GM12878 (cell line): ENCODE measurements around the gene AGAP3. TPM values are rescaled to one million over a fixed set of nuclear protein-coding genes. Genes with fewer than 3 reads are reported as not detected.

Experiments used
- ATAC-seq: fragments of 200-7000 bp; cut with Tn5 transposase; 3 replicates; pipeline ENCODE4 v1.9.1; 2020; ENCODE audit warnings: mild to moderate bottlenecking, moderate library complexity
- BruUV-seq: library from RNA; stranded (reverse); fragments of 400-500 nt; replicated peaks from 2 replicates; lab custom pipeline; 2021; lab: Mats Ljungman, UMichigan
- CTCF ChIA-PET: fragments of 300-600 bp; sonication (Branson Sonifier 250); formaldehyde crosslinking; extraction: SDS; loops from one replicate; lab custom pipeline; 2021; ENCODE audit warnings: inconsistent platforms; lab: Yijun Ruan, JAX
- POLR2A ChIA-PET: fragments of 350-600 bp; formaldehyde crosslinking; extraction: SDS; loops from one replicate; lab custom pipeline; 2021; ENCODE audit warnings: inconsistent platforms; lab: Charles Lee
- RAD21 ChIA-PET: fragments of 300-600 bp; sonication (Branson Sonifier 250); formaldehyde crosslinking; loops from one replicate; lab custom pipeline; 2023; ENCODE audit warnings: antibody characterized with exemption; ENCODE audit not compliant: unreplicated experiment; lab: Charles Lee
- SMC1A ChIA-PET: fragments of 300-600 bp; sonication (Branson Sonifier 250); formaldehyde crosslinking; loops from one replicate; lab custom pipeline; 2023; ENCODE audit not compliant: unreplicated experiment, uncharacterized antibody; lab: Charles Lee
- DNase-seq: peaks from one replicate; pipeline ENCODE4 v3.0.0-alpha.2; 2011; ENCODE audit warnings: low read depth, low spot score
- FAIRE-seq: peaks from 3 replicates; lab custom pipeline; 2011; peaks lifted over from hg19 to GRCh38; lab: Jason Lieb, UNC
- H2AFZ ChIP-seq: 2 replicates; pipeline ENCODE4 v1.6.0; 2011; ENCODE audit warnings: low read depth, low read length, control low read depth; ENCODE audit not compliant: control insufficient read depth
- H3K27ac ChIP-seq: 2 replicates; pipeline ENCODE4 v1.5.1; 2011; ENCODE audit warnings: control low read depth; ENCODE audit not compliant: control insufficient read depth, insufficient read depth
- H3K27me3 ChIP-seq, 2 experiments: replicated peaks in 1 of 2; 2 replicates each; pipeline versions ENCODE4 v1.6.0 to v1.6.1; 2011; ENCODE audit warnings: low read length in 1 of 2; ENCODE audit not compliant: control insufficient read depth in 2 of 2, insufficient read depth in 2 of 2
- H3K36me3 ChIP-seq, 2 experiments: 2 replicates each; pipeline ENCODE4 v1.5.1; 2011; ENCODE audit warnings: low read length in 1 of 2; ENCODE audit not compliant: control insufficient read depth in 2 of 2, insufficient read depth in 2 of 2
- H3K4me1 ChIP-seq: 2 replicates; pipeline ENCODE4 v1.6.1; 2011; ENCODE audit warnings: mild to moderate bottlenecking, low read length, moderate library complexity, mixed read lengths; ENCODE audit not compliant: control insufficient read depth, insufficient read depth
- H3K4me2 ChIP-seq: 2 replicates; pipeline ENCODE4 v1.6.0; 2011; ENCODE audit warnings: control low read depth; ENCODE audit not compliant: control insufficient read depth, insufficient read depth
- H3K4me3 ChIP-seq: fragments of 200-600 bp; sonication (generic); 2 replicates; pipeline ENCODE4 v1.5.1; 2016
- H3K79me2 ChIP-seq: 2 replicates; pipeline ENCODE4 v1.6.0; 2011; ENCODE audit warnings: low read length; ENCODE audit not compliant: control insufficient read depth, insufficient read depth
- H3K9ac ChIP-seq: 2 replicates; pipeline ENCODE4 v1.8.0; 2011; ENCODE audit warnings: low read length, control low read depth, mixed read lengths; ENCODE audit not compliant: control insufficient read depth, insufficient read depth
- H3K9me3 ChIP-seq: replicated peaks from 3 replicates; pipeline ENCODE4 v1.5.1; 2011; ENCODE audit warnings: mild to moderate bottlenecking, low read length; ENCODE audit not compliant: control insufficient read depth, insufficient read depth
- H4K20me1 ChIP-seq: 2 replicates; pipeline ENCODE4 v1.6.0; 2011; ENCODE audit not compliant: control insufficient read depth, insufficient read depth
- EED ChIP-seq: sonication (generic); IDR thresholded peaks from 2 replicates; pipeline ENCODE4 v1.6.1; 2016; ENCODE audit warnings: antibody characterized with exemption, low read depth
- ESRRA ChIP-seq: IDR thresholded peaks from 2 replicates; pipeline ENCODE4 v1.6.1; 2012; ENCODE audit warnings: mild to moderate bottlenecking, low read length, improper control_type of control experiment
- FOS ChIP-seq: IDR thresholded peaks from 3 replicates; pipeline ENCODE4 v1.6.1; 2011; ENCODE audit warnings: borderline replicate concordance; ENCODE audit not compliant: insufficient read length; ENCODE audit errors: extremely low read depth
- KDM1A ChIP-seq: fragments of 200-600 bp; sonication (generic); IDR thresholded peaks from 2 replicates; pipeline ENCODE4 v1.6.1; 2016; ENCODE audit warnings: borderline replicate concordance
- MAX ChIP-seq: IDR thresholded peaks from 2 replicates; pipeline ENCODE4 v1.6.1; 2012; ENCODE audit warnings: low read depth, low read length, improper control_type of control experiment
- MYB ChIP-seq: fragments of 150-350 bp; IDR thresholded peaks from 2 replicates; pipeline ENCODE4 v1.6.1; 2014; ENCODE audit warnings: mild to moderate bottlenecking, low read depth, low read length, borderline replicate concordance
- MYC ChIP-seq: IDR thresholded peaks from 2 replicates; pipeline ENCODE4 v1.6.1; 2011; ENCODE audit warnings: mild to moderate bottlenecking, low read length, moderate library complexity, inconsistent platforms; ENCODE audit not compliant: insufficient read depth, insufficient replicate concordance, insufficient read length, severe bottlenecking
- SREBF2 ChIP-seq: IDR thresholded peaks from 2 replicates; pipeline ENCODE4 v1.6.1; 2012; ENCODE audit warnings: mild to moderate bottlenecking, low read length
- WGBS: methylation state at CpG from one replicate; pipeline ENCODE4 v1.1.6; 2016; ENCODE audit warnings: low lambda C conversion rate; ENCODE audit not compliant: insufficient replicate concordance, insufficient coverage; ENCODE audit errors: missing lambda C conversion rate; 5-methylcytosine and 5-hydroxymethylcytosine counted together
- in situ Hi-C: fragments of 300-500 bp; cut with MboI; formaldehyde crosslinking; loops from 9 replicates; pipeline ENCODE4 v1.14.3; 2018; ENCODE audit warnings: mixed read lengths
- intact Hi-C: fragments of 100-400 bp; cut with micrococcal nuclease; formaldehyde crosslinking; loops from one replicate; pipeline ENCODE4 v1.14.2; 2022; ENCODE audit not compliant: unreplicated experiment
- polyA plus RNA-seq, 11 experiments: library from polyadenylated mRNA; depleted of rRNA in 4 of 11; unstranded in 6 of 11; stranded (reverse) in 5 of 11; fragments of >200 nt; fragmentation: Nextera tagmentation in 4 of 11; fragmentation: Illumina TruSeq in 1 of 11; extraction: Ambion mirVana in 4 of 11; extraction: Trizol in 1 of 11; gene quantifications; 1 replicate in 1 of 11; 2 replicates in 10 of 11; pipeline versions ENCODE4 v1.2.1 to v1.2.3, GENCODE V29; 2011 to 2016; ENCODE audit warnings: inconsistent platforms in 2 of 11, missing spikeins in 2 of 11, low read depth in 1 of 11
- total RNA-seq, 4 experiments: library from RNA; depleted of rRNA in 3 of 4; stranded (reverse); fragments of >200 nt in 3 of 4; fragmentation: Illumina TruSeq in 1 of 4; extraction: Trizol in 1 of 4; gene quantifications; 2 replicates each; pipeline versions ENCODE4 v1.2.1 to v1.2.3, GENCODE V29; 2013 to 2021

Gene AGAP3
- total and polyA plus RNA-seq, 10 of the 15 experiments (the other 5 are each of a cell fraction or from before 2014, with no cell fraction given) = 1.8 to 68.1 (median 15.7) TPM

GRCh38 chr7:151118108-151119054 lies 32.1 kb downstream of the AGAP3 start:
- H3K4me2 ChIP-seq = no peak overlapping the region
- H3K36me3 ChIP-seq = peaks cover 3 to 19% of the 10 kb centered on the region in 2 experiments; a peak in 3 of 4 replicates
- no peaks in the 10 kb centered on the region for H3K4me1 ChIP-seq
- no peak for DNase-seq
- H3K79me2 ChIP-seq = no peaks in the 10 kb centered on the region
- ChIA-PET POLR2A (no interaction called here), CTCF (interaction anchor here (0.9 to 1.2 kb wide), 2 partner anchors 8 to 29 kb away, joined by 3 read pairs; no protein-coding TSS in a partner anchor), SMC1A (no interaction called here), RAD21 (no interaction called here)
- no peak overlapping the region for H2AFZ ChIP-seq
- no peak overlapping the region for H3K4me3 ChIP-seq
- FAIRE-seq = no peak
- no peaks in the 10 kb centered on the region for H4K20me1 ChIP-seq
- no peaks in the 10 kb centered on the region for H3K27me3 ChIP-seq
- ATAC-seq = no peak
- in situ Hi-C loops (no loop called here), intact Hi-C loops (no loop called here)
- BruUV-seq = no TSS peak
- WGBS = 94% methylated on average over 36 of the region's 38 CpGs
- H3K9ac ChIP-seq = no peak overlapping the region
- H3K9me3 ChIP-seq = no peaks in the 10 kb centered on the region
- TF ChIP-seq EED (no peak), MYB (no peak), KDM1A (no peak), FOS (no peak), ESRRA (no peak), MAX (no peak), MYC (no peak), SREBF2 (no peak)
- no peak overlapping the region for H3K27ac ChIP-seq
